SU-DHL-6 (cell line): ENCODE data around the gene FOXR1.

Source experiments
- CTCF ChIP-seq: fragments of 200-600 bp; sonication (generic); IDR thresholded peaks from one replicate; pipeline ENCODE4 v1.5.1; 2017; ENCODE audit warnings: antibody characterized with exemption, mild to moderate bottlenecking, low read length, moderate library complexity; ENCODE audit not compliant: insufficient read depth, poor library complexity, severe bottlenecking
- EZH2phosphoT487 ChIP-seq: fragments of 200-600 bp; sonication (generic), shearing (Covaris generic); conservative IDR thresholded peaks from 2 replicates; pipeline ENCODE4 v1.6.1; 2018; ENCODE audit warnings: mild to moderate bottlenecking, antibody characterized with exemption, low read length, moderate library complexity, mixed read lengths

GRCh38 chr11:118958577-118958976, 13.0 kb upstream of the FOXR1 start:
- TF ChIP-seq CTCF (no peak), EZH2phosphoT487 (no peak)
